Measurements from ENCODE around the gene AKAP13.
A peak's percentile ranks its signal among the peaks of the same experiment; 100 is the strongest.
"Not testable (repeated sequence)": the region's sequence is repeated elsewhere in the genome, so short reads cannot be mapped to it uniquely, and the experiment has no call there.

The AKAP13 gene

GRCh38 chr15:85504749-85505676, 124.6 kb downstream of the AKAP13 start:
- DNase-seq, result peak; percentile 16 to 55

- no peak for DNase-seq
These were observed 126.7 kb downstream of the AKAP13 start for GRCh38 chr15:85507114-85507513.

- no peak for DNase-seq
These were observed 129.6 kb downstream of the AKAP13 start for GRCh38 chr15:85509973-85510372.

- no peak for DNase-seq
These were observed 134.0 kb downstream of the AKAP13 start for GRCh38 chr15:85514413-85514812.

- DNase-seq, result no peak
These were observed 134.8 kb downstream of the AKAP13 start for GRCh38 chr15:85515212-85515611.

- no peak for DNase-seq
These were observed 136.7 kb downstream of the AKAP13 start for GRCh38 chr15:85517086-85517485.

GRCh38 chr15:85518979-85519761, 138.8 kb downstream of the AKAP13 start:
- DNase-seq, result no peak

- DNase-seq, result no peak
These were observed 140.2 kb downstream of the AKAP13 start for GRCh38 chr15:85520650-85521049.

- no peak for DNase-seq
These were observed 143.1 kb downstream of the AKAP13 start for GRCh38 chr15:85523530-85523929.

- DNase-seq, result no peak
These were observed 145.4 kb downstream of the AKAP13 start for GRCh38 chr15:85525755-85526154.

GRCh38 chr15:85527895-85528294, 147.5 kb downstream of the AKAP13 start:
- no peak for DNase-seq

- no peak for DNase-seq
These were observed 149.7 kb downstream of the AKAP13 start for GRCh38 chr15:85530079-85530478.

GRCh38 chr15:85531083-85531482, 150.7 kb downstream of the AKAP13 start:
- DNase-seq, result no peak

- peak in 1 of 2 experiments; percentile 62 for DNase-seq
These were observed 152.3 kb downstream of the AKAP13 start for GRCh38 chr15:85532689-85533088.

GRCh38 chr15:85534031-85534430, 153.6 kb downstream of the AKAP13 start:
- no peak for DNase-seq

- not testable (repeated sequence) for DNase-seq
These were observed 155.3 kb downstream of the AKAP13 start for GRCh38 chr15:85535533-85536330.

GRCh38 chr15:85536341-85536740, 155.9 kb downstream of the AKAP13 start:
- DNase-seq, result no peak

GRCh38 chr15:85539491-85539890, 159.1 kb downstream of the AKAP13 start:
- no peak for DNase-seq

- DNase-seq, result no peak
These were observed 159.8 kb downstream of the AKAP13 start for GRCh38 chr15:85540085-85540797.

GRCh38 chr15:85541744-85542143, 161.3 kb downstream of the AKAP13 start:
- DNase-seq, result no peak

- no peak for DNase-seq
These were observed 162.1 kb downstream of the AKAP13 start for GRCh38 chr15:85542488-85542887.

- peak; percentile 65 to 84 for DNase-seq
These were observed 162.5 kb downstream of the AKAP13 start for GRCh38 chr15:85542895-85543331.
